GM12874 (cell line): ENCODE measurements around the gene TMPRSS6.

ENCODE experiments used
- TF ChIP-seq, protein P1 (sequence below): IDR thresholded peaks from 2 replicates; pipeline ENCODE4 v1.5.1; 2011; ENCODE audit warnings: low read depth, mild to moderate bottlenecking, control low read depth, low read length, moderate library complexity; ENCODE audit not compliant: insufficient read depth

Gene TMPRSS6

GRCh38 chr22:37082251-37082873 is 27.2 kb downstream of the TMPRSS6 start:
- TF ChIP-seq, protein P1, sequence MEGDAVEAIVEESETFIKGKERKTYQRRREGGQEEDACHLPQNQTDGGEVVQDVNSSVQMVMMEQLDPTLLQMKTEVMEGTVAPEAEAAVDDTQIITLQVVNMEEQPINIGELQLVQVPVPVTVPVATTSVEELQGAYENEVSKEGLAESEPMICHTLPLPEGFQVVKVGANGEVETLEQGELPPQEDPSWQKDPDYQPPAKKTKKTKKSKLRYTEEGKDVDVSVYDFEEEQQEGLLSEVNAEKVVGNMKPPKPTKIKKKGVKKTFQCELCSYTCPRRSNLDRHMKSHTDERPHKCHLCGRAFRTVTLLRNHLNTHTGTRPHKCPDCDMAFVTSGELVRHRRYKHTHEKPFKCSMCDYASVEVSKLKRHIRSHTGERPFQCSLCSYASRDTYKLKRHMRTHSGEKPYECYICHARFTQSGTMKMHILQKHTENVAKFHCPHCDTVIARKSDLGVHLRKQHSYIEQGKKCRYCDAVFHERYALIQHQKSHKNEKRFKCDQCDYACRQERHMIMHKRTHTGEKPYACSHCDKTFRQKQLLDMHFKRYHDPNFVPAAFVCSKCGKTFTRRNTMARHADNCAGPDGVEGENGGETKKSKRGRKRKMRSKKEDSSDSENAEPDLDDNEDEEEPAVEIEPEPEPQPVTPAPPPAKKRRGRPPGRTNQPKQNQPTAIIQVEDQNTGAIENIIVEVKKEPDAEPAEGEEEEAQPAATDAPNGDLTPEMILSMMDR = no peak

- TF ChIP-seq, protein P1 = no peak
Observed at GRCh38 chr22:37080838-37081237, 28.7 kb downstream of the TMPRSS6 start.

DNA sequence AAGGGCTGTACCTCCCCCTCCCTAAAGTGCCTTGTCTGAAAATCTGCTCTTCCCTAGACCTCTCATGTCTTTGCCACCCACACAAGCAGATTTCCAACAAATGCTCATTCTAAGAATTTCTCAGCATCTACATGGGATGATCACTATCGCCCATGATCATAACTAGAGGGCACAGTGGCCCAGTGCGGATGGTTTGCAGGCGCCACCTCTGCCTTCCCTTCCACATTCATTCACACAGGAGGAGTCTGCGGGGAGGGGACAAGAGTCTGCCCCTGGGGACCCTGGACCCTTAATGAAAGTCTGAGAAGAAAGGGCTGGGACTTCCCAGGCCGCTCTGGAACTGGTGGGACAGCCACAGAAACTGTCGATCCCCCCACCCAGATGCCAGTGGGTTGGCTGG is 29.1 kb downstream of the TMPRSS6 start:
- TF ChIP-seq, protein P1 = no peak

DNA sequence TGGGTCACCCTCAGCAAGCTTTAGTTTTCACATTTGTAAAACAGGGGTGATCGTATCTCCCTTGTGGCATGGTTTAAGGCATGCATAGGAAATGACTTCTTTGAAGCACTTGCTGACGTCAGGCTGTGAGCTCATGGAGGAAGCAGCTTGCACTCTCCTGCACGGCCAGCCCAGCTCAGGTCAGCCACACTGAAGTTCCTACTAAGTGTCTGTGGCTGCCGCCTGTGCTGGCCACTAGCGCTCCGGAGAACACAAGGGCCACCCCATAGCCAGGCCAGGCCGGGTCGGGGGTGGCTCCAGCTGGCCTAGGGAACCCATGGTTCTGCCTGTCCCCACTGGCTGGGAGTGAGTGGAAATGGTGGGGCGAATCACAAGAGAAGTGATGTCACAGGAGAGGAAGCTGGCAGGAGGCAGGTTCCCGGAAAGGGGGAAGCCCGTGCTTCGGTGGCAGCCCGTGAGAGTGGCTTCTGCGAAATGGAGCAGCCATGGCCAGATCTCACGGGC is 29.8 kb downstream of the TMPRSS6 start:
- TF ChIP-seq, protein P1 = no peak

- TF ChIP-seq, protein P1 = no peak
Observed at GRCh38 chr22:37079158-37079557, 30.4 kb downstream of the TMPRSS6 start.

DNA sequence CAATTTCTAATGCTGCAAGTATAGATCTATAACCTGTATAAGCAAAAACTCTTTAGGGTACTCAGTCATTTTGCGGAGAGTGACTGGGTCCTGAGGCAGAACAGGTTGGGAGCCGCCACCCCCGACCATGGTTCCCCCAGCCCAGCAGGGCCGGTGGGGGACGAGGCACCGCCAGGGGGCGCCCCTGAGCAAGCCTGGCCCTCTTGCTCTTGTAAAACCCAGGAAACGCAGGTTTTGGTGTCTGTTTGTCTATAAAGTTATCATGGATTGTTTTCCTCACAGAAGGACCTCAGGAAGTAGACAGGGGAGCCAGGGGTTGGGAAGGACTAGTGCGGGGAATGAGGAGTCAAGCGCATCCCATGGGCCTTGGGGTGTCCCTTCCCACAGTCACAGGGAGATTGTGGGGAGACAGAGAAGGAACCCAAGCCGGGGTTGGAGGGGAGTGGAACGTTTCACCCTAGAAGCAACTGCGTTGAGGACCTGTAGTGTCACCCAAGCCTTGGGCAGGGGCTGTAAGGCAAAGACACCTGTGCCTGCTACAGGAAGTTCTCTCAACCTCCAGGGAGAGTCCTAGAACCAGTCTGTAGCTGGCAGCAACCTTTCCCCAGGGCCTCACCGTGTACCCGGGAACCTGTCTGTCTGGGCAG is 31.6 kb downstream of the TMPRSS6 start:
- TF ChIP-seq, protein P1 = peak; percentile 95

DNA sequence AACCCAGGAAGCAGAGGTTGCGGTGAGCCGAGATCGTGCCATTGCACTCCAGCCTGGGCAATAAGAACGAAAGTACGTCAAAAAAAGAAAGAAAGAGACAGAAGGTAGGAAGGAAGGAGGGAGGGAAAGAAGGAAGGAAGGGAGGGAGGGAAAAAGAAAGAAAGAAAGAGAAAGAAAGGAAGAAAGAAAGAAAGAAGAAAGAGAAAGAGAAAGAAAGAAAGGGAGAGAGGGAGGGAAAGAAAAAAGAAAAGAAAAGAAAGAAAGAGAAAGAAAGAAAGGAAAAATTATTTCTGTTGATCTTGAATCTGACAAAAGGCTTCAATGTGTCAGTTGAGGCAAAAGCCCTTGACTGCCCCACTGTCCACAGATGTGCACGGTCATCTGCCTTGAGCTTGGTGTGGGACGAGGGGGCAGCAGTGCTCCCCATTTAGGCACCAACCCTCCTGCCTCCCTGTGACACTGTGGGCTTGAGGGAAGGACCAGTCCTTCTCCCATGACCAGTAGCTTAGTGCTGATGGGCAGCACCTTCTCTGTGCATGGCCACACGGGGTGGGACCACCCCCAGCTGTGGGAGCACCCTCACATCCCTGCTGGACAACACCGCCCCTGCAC is 33.6 kb downstream of the TMPRSS6 start:
- TF ChIP-seq, protein P1 = no peak
